Measurements from ENCODE around the gene NLRC5.
"Not testable (repeated sequence)": the region's sequence is repeated elsewhere in the genome, so short reads cannot be mapped to it uniquely, and the experiment has no call there.

The NLRC5 gene

GRCh38 chr16:57102888-57103851 is 113.8 kb downstream of the NLRC5 start:
- no peak for DNase-seq

GRCh38 chr16:57104706-57105105 is 115.3 kb downstream of the NLRC5 start:
- DNase-seq, result no peak

GRCh38 chr16:57105184-57105583 is 115.8 kb downstream of the NLRC5 start:
- DNase-seq, result no peak

GRCh38 chr16:57106767-57107166 is 117.4 kb downstream of the NLRC5 start:
- DNase-seq, result no peak

- no peak for DNase-seq
These were observed 118.1 kb downstream of the NLRC5 start for GRCh38 chr16:57107321-57107922.

- no peak for DNase-seq
These were observed 119.1 kb downstream of the NLRC5 start for GRCh38 chr16:57108432-57108831.

GRCh38 chr16:57109259-57110105 is 120.1 kb downstream of the NLRC5 start:
- not testable (repeated sequence) for DNase-seq

GRCh38 chr16:57110937-57111336 is 121.6 kb downstream of the NLRC5 start:
- no peak for DNase-seq

- no peak for DNase-seq
These were observed 122.1 kb downstream of the NLRC5 start for GRCh38 chr16:57111420-57111819.

- no peak for DNase-seq
These were observed 123.2 kb downstream of the NLRC5 start for GRCh38 chr16:57112403-57113041.

- DNase-seq, result no peak
These were observed 123.7 kb downstream of the NLRC5 start for GRCh38 chr16:57113042-57113453.

GRCh38 chr16:57113664-57114063 is 124.3 kb downstream of the NLRC5 start:
- no peak for DNase-seq

- no peak for DNase-seq
These were observed 125.8 kb downstream of the NLRC5 start for GRCh38 chr16:57115168-57115513.

GRCh38 chr16:57115514-57116182 is 126.3 kb downstream of the NLRC5 start:
- peak; percentile 17 for DNase-seq

GRCh38 chr16:57118461-57119084 is 129.2 kb downstream of the NLRC5 start:
- no peak for DNase-seq

- no peak for DNase-seq
These were observed 134.0 kb downstream of the NLRC5 start for GRCh38 chr16:57123216-57123973.

GRCh38 chr16:57123974-57124674 is 134.8 kb downstream of the NLRC5 start:
- no peak for DNase-seq

- no peak for DNase-seq
These were observed 136.0 kb downstream of the NLRC5 start for GRCh38 chr16:57125376-57125775.

- DNase-seq, result no peak
These were observed 136.6 kb downstream of the NLRC5 start for GRCh38 chr16:57125969-57126368.

- no peak for DNase-seq
These were observed 137.1 kb downstream of the NLRC5 start for GRCh38 chr16:57126411-57126810.

All from fibroblast of skin of abdomen (primary cell).